ENCODE measurements around the gene MIB2. TPM values are rescaled to one million over a fixed set of nuclear protein-coding genes. Genes with fewer than 3 reads are reported as not detected.
A peak's percentile ranks its signal among the peaks of the same experiment; 100 is the strongest.
"Not testable (repeated sequence)": the region's sequence is repeated elsewhere in the genome, so short reads cannot be mapped to it uniquely, and the experiment has no call there.

Gene MIB2
- total RNA-seq, 3 donors from 2014 or later (not counting 1 experiment from before 2014, with no cell fraction given): 44.9 to 54.1 (median 46.0) TPM

DNA sequence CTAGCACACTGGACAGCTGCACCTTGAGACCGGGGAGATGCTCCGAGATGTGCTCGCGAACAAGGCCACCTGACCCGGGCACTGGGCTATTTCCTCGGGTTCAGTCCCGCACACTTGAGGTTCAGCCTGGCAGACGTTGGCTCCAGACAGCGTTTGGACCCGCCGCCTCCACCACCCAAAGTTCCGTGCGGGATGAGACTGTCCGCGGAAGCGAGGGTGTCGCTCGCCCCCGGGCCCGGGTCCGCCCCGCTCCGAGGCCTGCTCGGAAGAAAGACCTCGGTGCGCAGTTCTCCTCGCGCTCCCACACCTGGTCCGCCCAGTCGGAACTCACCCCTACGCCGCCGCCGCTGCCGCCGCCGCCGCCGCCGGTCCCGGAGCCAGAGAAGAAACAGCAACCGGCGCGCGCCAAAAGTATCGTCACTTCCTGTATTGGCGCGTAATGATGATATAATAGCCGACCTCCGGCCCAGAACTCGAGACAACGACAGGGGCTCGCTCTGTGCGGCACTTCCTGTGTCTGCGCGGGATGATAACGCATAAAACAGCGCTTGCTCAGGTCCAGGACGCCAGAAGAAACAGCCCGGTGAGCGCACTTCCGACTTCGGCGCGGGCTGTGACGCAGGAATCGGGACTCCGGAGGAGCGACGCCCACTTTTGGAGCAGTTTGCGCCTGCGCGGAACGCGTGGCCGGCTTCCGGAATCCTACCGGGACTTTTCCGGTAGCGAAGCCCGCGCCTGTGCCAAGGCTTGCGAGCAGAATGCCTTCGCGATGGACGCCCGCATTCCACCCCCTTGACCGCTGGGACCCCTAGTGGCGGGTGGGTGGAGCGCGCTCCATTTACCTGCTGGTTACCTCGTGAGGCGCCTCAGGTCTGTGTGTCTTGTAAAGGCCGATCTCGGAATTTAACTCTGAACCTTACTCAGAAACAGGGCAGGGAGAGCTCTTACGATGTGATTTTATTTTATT, 43.6 kb downstream of the MIB2 start, which contains the start of gene CDK11B:
Gene CDK11B, minus strand, starts transcription at position 422 of the 967 bp plus-strand sequence. CDS start 1,519 bp downstream, outside the sequence.
- under 1% methylated on average over 59 of the region's 96 CpGs for WGBS (ENCODE audit: insufficient coverage)
- Histone ChIP-seq H3K4me3 (ENCODE audit: low read length) (peak within 1 kb of the TSS; percentile 96), H3K27ac (ENCODE audit: low read length) (peak within 1 kb of the TSS; percentile 100), H3K4me1 (ENCODE audit: control insufficient read depth, insufficient read depth, low read length) (peaks cover 13% of the 10 kb centered on the region), H3K36me3 (ENCODE audit: control insufficient read depth, insufficient read depth, low read length) (peaks cover 21% of the 10 kb centered on the region)
- DNase-seq (peak; percentile 95 to 99), ATAC-seq (peak; percentile 91 to 98 (median 93))
- H3K36me3 Mint-ChIP-seq; H3K4me1 Mint-ChIP-seq; H3K9me3 ChIP-seq (ENCODE audit: control insufficient read depth, insufficient read depth, low read length); intact Hi-C loops (cut with micrococcal nuclease); H3K9me3 Mint-ChIP-seq; H3K27me3 ChIP-seq (ENCODE audit: control insufficient read depth, insufficient read depth, low read length); H3K27me3 Mint-ChIP-seq (ENCODE audit: low read depth in 2 of 2): not testable (repeated sequence)
- Mint-ChIP-seq H3K27ac (peak within 1 kb of the TSS; percentile 97 to 98), H3K4me3 (peak within 1 kb of the TSS; percentile 96)

GRCh38 chr1:1662392-1662791, 47.1 kb downstream of the MIB2 start:
- H3K27me3 Mint-ChIP-seq (ENCODE audit: low read depth in 2 of 2); ATAC-seq; H3K4me3 ChIP-seq (ENCODE audit: low read length); H3K27ac Mint-ChIP-seq; H3K27ac ChIP-seq (ENCODE audit: low read length); H3K36me3 Mint-ChIP-seq; H3K9me3 ChIP-seq (ENCODE audit: control insufficient read depth, insufficient read depth, low read length); intact Hi-C loops (cut with micrococcal nuclease); H3K4me3 Mint-ChIP-seq; DNase-seq; H3K27me3 ChIP-seq (ENCODE audit: control insufficient read depth, insufficient read depth, low read length); H3K9me3 Mint-ChIP-seq; H3K4me1 Mint-ChIP-seq: not testable (repeated sequence)
- Histone ChIP-seq H3K4me1 (ENCODE audit: control insufficient read depth, insufficient read depth, low read length) (peaks cover 13% of the 10 kb centered on the region), H3K36me3 (ENCODE audit: control insufficient read depth, insufficient read depth, low read length) (peaks cover 19% of the 10 kb centered on the region)
- 88% methylated on average over 4 of the region's 9 CpGs for WGBS (ENCODE audit: insufficient coverage)

GRCh38 chr1:1662830-1663560, 47.7 kb downstream of the MIB2 start:
- H3K9me3 Mint-ChIP-seq; H3K27me3 ChIP-seq (ENCODE audit: control insufficient read depth, insufficient read depth, low read length); ATAC-seq; H3K4me3 Mint-ChIP-seq; H3K27ac ChIP-seq (ENCODE audit: low read length); H3K4me3 ChIP-seq (ENCODE audit: low read length); DNase-seq; H3K27ac Mint-ChIP-seq; intact Hi-C loops (cut with micrococcal nuclease); H3K36me3 Mint-ChIP-seq; H3K27me3 Mint-ChIP-seq (ENCODE audit: low read depth in 2 of 2); H3K4me1 Mint-ChIP-seq; H3K9me3 ChIP-seq (ENCODE audit: control insufficient read depth, insufficient read depth, low read length): not testable (repeated sequence)
- peaks cover 19% of the 10 kb centered on the region for H3K36me3 ChIP-seq (ENCODE audit: control insufficient read depth, insufficient read depth, low read length)
- peaks cover 11% of the 10 kb centered on the region for H3K4me1 ChIP-seq (ENCODE audit: control insufficient read depth, insufficient read depth, low read length)
- 86% methylated on average over 15 of the region's 15 CpGs for WGBS (ENCODE audit: insufficient coverage)

DNA sequence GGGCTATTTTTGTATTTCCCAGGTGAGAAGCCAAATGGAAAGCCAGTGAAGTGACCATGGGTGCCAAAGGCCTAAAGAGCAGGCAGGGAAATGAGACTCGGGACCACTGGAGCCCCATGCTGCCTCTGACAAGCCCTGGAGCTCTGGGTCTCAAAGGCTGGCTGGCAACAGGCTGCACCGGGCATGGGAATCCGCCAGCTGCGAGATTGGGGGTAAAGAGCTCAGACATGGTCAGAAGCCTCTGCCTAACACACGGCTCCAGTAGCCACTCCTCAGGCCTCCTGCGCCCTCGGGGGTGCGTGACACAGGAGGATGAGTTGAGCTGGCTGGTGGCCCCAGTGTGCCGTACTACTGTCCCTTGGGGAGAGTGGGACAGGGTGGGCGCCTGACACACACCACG, 49.0 kb downstream of the MIB2 start:
- H3K9me3 ChIP-seq (ENCODE audit: control insufficient read depth, insufficient read depth, low read length); H3K4me1 Mint-ChIP-seq; ATAC-seq; H3K27me3 Mint-ChIP-seq (ENCODE audit: low read depth in 2 of 2); H3K4me3 ChIP-seq (ENCODE audit: low read length); H3K9me3 Mint-ChIP-seq; H3K4me1 ChIP-seq (ENCODE audit: control insufficient read depth, insufficient read depth, low read length); DNase-seq; H3K36me3 Mint-ChIP-seq; H3K4me3 Mint-ChIP-seq; H3K27me3 ChIP-seq (ENCODE audit: control insufficient read depth, insufficient read depth, low read length); intact Hi-C loops (cut with micrococcal nuclease); H3K27ac Mint-ChIP-seq; H3K27ac ChIP-seq (ENCODE audit: low read length): not testable (repeated sequence)
- 0% methylated on average over 1 of the region's 11 CpGs for WGBS (ENCODE audit: insufficient coverage)
- peaks cover 25% of the 10 kb centered on the region for H3K36me3 ChIP-seq (ENCODE audit: control insufficient read depth, insufficient read depth, low read length)

- Mint-ChIP-seq H3K36me3 (no peaks in the 10 kb centered on the region), H3K4me3 (no peak overlapping the region), H3K4me1 (no peaks in the 10 kb centered on the region), H3K27me3 (ENCODE audit: low read depth in 2 of 2) (no peaks in the 10 kb centered on the region), H3K9me3 (no peaks in the 10 kb centered on the region), H3K27ac (no peak overlapping the region)
- Histone ChIP-seq H3K9me3 (ENCODE audit: control insufficient read depth, insufficient read depth, low read length) (no peaks in the 10 kb centered on the region), H3K4me1 (ENCODE audit: control insufficient read depth, insufficient read depth, low read length) (peaks cover 3% of the 10 kb centered on the region), H3K27me3 (ENCODE audit: control insufficient read depth, insufficient read depth, low read length) (no peaks in the 10 kb centered on the region), H3K4me3 (ENCODE audit: low read length) (no peak overlapping the region), H3K27ac (ENCODE audit: low read length) (no peak overlapping the region), H3K36me3 (ENCODE audit: control insufficient read depth, insufficient read depth, low read length) (peaks cover 32% of the 10 kb centered on the region)
- intact Hi-C loops (cut with micrococcal nuclease): no loop called here
- ATAC-seq (no peak), DNase-seq (no peak)
- WGBS (ENCODE audit: insufficient coverage): 96% methylated on average over 26 of the region's 27 CpGs
- TF ChIP-seq, protein P1, sequence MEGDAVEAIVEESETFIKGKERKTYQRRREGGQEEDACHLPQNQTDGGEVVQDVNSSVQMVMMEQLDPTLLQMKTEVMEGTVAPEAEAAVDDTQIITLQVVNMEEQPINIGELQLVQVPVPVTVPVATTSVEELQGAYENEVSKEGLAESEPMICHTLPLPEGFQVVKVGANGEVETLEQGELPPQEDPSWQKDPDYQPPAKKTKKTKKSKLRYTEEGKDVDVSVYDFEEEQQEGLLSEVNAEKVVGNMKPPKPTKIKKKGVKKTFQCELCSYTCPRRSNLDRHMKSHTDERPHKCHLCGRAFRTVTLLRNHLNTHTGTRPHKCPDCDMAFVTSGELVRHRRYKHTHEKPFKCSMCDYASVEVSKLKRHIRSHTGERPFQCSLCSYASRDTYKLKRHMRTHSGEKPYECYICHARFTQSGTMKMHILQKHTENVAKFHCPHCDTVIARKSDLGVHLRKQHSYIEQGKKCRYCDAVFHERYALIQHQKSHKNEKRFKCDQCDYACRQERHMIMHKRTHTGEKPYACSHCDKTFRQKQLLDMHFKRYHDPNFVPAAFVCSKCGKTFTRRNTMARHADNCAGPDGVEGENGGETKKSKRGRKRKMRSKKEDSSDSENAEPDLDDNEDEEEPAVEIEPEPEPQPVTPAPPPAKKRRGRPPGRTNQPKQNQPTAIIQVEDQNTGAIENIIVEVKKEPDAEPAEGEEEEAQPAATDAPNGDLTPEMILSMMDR (IDR thresholded peaks at IDR 0.05): peak; percentile 26
These were observed 49.9 kb downstream of the MIB2 start for GRCh38 chr1:1664941-1665814.

Measured in natural killer cell (primary cell).